LNCAP (cell line): Measurements from ENCODE around the gene ZNF74.

Source experiments
- TF ChIP-seq, protein P1 (sequence below): fragments of 450-650 bp; IDR thresholded peaks from 2 replicates; pipeline ENCODE4 v1.5.1; 2017; ENCODE audit warnings: mild to moderate bottlenecking

The ZNF74 gene

DNA sequence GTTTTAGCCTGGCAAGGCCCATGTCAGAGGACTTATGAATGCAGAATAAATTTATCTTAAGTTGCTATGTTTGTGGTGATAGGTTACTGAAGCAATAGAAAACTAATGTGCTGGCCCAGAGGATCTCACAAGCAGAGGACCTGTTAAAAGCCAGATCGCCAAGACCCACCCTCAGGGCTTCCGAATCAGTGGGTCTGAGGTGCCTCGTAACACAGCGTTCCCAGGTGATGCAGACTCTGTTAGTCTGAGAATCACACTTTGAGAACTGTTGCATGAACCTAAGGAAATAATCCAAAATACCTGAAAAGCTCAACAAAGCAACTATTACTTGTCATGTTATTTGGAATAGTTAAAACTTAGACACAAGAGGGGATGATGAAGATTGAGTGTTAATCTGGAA, 50.4 kb downstream of the ZNF74 start:
- TF ChIP-seq, protein P1, sequence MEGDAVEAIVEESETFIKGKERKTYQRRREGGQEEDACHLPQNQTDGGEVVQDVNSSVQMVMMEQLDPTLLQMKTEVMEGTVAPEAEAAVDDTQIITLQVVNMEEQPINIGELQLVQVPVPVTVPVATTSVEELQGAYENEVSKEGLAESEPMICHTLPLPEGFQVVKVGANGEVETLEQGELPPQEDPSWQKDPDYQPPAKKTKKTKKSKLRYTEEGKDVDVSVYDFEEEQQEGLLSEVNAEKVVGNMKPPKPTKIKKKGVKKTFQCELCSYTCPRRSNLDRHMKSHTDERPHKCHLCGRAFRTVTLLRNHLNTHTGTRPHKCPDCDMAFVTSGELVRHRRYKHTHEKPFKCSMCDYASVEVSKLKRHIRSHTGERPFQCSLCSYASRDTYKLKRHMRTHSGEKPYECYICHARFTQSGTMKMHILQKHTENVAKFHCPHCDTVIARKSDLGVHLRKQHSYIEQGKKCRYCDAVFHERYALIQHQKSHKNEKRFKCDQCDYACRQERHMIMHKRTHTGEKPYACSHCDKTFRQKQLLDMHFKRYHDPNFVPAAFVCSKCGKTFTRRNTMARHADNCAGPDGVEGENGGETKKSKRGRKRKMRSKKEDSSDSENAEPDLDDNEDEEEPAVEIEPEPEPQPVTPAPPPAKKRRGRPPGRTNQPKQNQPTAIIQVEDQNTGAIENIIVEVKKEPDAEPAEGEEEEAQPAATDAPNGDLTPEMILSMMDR, result no peak

DNA sequence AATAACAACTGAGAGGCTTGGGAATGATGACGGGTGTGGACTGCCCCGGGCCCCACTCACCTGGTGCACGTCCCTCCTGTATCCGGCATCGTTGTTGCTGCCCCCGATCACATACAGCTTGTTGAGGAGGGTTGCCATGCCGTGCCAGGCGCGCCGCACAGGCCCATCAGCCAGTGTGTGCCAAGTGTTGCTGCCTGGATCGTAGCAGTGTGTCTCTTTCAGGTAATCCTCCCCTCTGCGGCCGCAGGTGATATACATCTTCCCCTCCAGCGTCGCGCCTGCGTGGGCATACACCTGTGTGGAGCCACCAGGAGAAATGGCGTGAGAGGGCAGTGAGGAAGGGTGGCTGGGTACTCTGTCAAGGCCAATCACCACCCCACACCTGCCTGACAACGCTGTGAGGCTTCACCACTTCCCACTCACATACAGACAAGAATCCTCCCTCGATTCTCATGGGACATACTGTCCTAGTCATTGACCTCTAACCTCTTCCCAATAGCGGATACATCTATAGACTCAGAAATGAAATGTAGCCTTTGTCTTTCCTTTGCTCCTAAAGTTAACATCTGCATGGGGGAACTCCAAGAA, 52.5 kb downstream of the ZNF74 start:
- TF ChIP-seq, protein P1, result no peak

DNA sequence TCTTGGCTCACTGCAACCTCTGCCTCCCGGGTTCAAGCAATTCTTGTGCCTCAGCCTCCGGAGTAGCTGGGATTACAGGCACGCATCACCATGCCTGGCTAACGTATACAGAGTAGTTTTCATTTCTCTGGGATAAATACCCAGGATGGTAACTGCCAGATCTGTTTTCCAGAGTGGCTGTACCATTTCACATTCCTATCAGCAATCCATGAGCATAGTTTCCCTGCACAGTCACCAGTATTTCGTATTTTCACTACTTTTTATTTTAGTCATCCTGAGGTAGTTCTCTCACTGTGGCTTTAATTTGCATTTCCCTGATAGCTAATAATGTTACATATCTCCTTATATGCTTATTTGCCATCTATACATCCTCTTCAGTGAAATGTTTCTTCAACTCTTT, 54.7 kb downstream of the ZNF74 start:
- TF ChIP-seq, protein P1, result no peak

DNA sequence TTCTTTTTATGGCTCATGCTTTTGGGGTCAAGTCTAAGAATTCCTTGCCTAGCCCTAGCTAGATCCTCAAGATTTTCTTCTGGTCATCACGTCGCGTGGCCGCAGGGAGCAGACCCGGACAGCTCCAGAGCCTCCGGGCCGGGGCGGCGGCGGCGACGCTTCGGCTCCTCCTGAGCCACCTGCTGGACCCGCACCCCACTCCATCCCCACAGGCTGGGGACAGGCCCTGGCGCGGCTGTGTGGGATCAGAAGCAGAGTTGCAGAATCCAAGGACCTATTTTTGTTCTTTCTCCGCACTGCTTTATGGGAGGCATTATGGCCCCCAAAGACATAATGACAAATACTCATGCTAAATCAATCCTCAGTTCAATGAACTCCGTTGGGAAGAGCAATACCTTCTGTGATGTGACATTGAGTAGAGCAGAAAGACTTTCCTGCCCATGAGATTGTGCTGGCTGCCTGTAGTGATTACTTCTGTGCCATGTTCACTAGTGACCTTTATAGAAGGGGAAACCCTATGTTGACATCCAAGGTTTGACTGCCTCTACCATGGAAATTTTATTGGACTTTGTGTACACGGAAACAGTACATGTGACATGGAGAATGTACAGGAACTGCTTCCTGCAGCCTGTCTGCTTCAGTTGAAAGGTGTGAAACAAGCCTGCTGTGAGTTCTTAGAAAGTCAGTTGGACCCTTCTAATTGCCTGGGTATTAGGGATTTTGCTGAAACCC, 56.0 kb downstream of the ZNF74 start:
- TF ChIP-seq, protein P1, result no peak

DNA sequence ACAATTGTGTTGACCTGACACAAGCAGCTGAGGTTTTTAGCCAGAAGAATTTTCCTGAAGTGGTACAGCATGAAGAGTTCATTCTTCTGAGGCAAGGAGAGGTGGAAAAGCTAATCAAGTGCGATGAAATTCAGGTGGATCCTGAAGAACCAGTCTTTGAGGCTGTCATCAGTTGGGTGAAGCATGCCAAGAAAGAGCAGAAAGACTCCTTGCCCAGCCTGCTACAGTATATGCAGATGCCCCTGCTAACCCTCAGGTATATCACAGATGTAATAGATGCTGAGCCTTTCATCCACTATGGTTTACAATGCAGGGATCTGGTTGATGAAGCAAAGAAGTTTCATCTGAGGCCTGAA, 56.6 kb downstream of the ZNF74 start:
- TF ChIP-seq, protein P1, result no peak

DNA sequence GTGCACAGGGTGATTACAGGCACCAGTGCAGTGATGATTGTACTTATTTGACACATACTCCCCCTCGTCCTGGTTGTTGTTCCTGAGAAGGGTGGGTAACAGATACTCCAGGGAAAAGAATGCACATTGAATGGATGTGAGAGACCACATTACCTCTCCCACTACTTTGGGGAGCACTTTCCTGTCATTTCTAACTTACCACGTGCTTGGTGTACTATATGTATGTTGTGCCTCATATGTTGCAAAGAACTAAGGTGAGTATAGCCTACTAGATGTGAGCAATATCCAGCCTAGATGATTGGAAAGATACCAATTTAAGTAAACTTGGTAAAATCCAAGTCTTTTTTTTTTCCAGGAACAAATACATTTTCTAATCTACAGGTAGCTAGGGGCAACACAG, 58.0 kb downstream of the ZNF74 start:
- TF ChIP-seq, protein P1, result no peak

DNA sequence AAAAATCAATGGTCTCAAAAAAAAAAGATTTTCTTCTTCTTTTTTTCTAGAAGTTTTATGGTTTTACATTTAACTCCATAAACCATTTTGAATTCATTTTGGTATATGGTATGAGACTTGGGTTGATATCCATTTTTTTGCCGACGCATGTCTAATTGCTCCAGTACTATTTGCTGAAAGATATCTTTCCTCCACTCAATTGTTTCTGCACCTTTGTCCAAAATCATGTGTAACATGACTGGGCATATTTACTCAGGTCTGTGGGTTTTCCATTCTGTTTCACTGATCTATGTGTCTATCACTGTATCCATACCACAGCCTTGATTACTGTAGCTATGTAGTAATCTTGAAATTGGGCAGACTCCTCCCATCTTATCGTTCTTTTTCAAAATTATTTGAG, 59.3 kb downstream of the ZNF74 start:
- TF ChIP-seq, protein P1, result no peak
